HG03439 (cell line): ENCODE results near the gene MUC5AC.

Source experiments
- ATAC-seq: cut with Tn5 transposase; IDR thresholded peaks from one replicate; pipeline ENCODE4 v1.9.1; 2021; ENCODE audit warnings: mild to moderate bottlenecking, moderate library complexity; ENCODE audit not compliant: unreplicated experiment

The MUC5AC gene

DNA sequence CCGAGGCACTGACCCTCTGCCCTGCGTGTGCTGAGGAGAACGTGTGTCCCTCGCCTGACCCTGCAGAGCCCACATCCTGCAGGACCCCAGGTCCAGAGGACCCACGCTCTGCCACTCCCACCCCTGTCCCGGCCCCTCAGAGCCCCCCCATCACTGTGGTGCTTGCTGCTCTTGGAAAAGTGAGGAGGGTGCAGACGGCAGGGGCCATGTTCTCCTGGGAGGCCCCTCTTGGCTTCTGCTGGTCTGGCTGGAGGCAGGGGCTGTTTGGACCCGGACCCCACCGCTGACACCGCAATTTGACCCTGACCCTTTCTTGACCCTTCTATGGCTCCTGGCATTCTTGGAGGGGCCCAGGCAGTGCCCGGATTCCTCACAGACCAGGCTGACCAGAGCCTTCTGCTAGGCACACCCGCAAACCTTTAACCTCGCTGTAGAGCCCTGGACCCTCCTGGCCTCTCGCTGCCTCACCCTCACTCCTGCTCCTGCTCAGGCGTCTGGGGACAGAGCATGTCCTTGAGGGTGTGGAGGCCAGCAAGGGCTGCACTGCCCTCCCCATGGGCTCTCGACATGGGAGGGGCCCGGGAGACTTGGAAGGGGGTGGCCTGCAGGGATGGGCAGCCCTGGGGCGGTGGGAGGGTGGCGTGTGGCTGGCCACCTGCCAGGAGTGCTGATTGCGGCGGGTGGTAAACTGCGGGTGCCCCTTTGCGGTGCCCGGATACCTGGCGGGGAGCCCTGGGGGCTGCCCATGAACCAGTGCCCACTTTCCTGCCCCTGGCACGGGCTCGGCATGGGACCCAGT lies 37.0 kb upstream of the MUC5AC start:
- no peak for ATAC-seq

- no peak for ATAC-seq
Observed at GRCh38 chr11:1121331-1121812, 36.4 kb upstream of the MUC5AC start.

GRCh38 chr11:1121813-1122663 lies 35.7 kb upstream of the MUC5AC start:
- ATAC-seq = no peak

GRCh38 chr11:1122664-1123002 lies 35.1 kb upstream of the MUC5AC start:
- no peak for ATAC-seq

GRCh38 chr11:1123970-1124369 lies 33.8 kb upstream of the MUC5AC start:
- ATAC-seq = no peak

- no peak for ATAC-seq
Observed at GRCh38 chr11:1125803-1126202, 31.9 kb upstream of the MUC5AC start.

GRCh38 chr11:1126491-1126926 lies 31.2 kb upstream of the MUC5AC start:
- no peak for ATAC-seq

DNA sequence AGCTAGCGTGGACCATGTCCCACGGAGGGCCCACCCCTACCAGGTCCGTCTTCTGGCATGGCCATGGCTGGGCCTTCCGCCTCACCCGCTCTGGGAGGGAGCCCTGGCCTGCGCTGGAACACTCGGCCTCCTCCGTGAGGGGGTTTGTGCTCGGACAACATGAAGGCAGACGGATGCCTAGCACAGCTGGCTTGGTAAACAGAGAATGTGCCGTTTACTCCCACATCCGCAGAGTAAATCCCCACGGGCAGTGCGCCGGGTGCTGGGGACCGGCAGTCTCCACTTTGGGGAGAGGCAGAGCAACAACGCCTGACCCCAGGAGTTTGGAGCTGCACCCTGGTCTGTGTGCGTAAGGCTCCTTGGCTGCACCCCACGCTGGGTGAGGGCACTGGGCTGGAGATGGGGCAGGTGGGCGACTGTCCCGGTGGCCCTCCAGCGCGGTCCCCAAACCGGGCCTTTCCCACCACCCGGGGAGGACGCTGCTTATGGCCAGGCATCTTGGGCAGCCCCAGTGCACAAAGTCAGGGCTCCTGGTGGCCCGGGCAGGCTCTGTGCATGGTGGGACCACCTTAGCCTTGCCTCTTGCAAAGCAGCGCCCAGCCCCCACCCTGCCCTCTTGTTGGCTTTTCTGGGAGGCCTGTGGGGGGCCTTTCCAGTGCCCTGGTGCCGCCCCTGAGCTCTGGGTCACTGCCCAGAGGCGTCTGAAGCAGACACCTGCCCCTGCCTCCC lies 30.7 kb upstream of the MUC5AC start:
- no peak for ATAC-seq

- no peak for ATAC-seq
Observed at GRCh38 chr11:1127664-1128162, 30.0 kb upstream of the MUC5AC start.

DNA sequence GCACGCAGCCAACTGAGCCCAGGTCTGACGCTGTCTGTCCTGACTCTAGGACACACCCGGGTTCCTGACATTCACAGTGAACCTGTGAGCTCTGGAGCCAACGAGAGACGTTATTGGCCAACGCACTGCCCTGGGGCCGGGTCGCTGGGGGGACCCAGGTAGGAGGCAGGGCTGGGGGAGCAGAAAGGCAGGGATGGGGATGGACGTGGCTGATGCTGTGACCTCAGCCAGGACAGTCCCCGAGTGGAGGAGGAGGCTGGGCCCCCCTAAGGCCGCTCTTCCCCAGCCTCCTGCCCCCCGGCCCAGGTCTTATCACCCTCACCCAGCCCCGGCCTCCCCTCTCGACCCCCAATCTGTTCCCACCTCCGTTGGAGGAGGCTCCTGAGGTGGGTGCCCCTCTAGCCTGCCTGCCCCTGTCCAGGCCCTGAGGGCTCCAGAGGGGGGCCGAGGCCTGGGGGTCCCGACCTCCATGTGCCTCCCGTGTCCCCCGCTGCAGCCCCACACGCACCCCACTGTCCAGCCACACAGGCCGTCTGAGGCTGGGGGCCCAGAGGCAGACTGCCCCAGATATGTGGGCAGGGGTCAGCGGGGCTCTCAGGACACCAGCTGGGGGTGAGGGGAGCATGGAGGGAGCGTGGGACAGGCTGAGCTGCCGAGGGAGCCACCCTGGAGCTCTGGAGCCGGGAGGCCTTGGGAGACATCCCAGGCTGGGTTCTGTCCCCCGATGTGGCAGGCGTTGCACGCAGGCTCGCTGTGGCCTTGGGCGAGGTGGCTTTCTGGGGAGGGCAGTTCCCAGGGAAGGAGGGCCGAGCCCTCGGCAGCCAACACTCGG lies 29.2 kb upstream of the MUC5AC start:
- no peak for ATAC-seq

- ATAC-seq = no peak
Observed at GRCh38 chr11:1129143-1129610, 28.6 kb upstream of the MUC5AC start.

DNA sequence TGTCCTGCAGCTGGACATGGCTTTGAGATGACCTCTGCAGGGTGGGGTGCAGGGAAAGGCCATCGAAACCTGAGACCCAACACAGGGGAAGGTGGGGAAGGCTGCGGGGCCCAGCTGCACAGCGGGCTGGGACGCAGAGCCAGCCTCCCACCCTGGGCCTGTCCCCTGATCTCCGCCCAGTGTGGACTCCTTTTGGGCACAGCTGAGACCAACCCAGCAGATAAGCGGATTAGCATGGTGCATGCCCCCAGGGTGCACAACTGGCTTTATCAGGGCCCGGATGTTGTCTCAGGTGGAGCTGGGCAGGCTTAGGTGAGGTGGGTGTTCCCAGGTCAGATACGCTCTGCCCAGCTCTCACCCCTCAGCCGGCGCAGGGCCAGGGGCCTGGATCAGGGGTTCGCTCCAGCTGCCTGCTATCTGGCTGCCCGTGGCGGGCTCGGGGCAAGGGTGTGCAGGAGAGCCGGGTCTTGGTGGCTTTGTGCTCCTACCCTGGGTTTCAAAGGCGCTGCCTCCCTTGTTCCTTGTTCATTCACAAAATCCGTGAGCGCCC lies 28.1 kb upstream of the MUC5AC start:
- ATAC-seq = no peak

DNA sequence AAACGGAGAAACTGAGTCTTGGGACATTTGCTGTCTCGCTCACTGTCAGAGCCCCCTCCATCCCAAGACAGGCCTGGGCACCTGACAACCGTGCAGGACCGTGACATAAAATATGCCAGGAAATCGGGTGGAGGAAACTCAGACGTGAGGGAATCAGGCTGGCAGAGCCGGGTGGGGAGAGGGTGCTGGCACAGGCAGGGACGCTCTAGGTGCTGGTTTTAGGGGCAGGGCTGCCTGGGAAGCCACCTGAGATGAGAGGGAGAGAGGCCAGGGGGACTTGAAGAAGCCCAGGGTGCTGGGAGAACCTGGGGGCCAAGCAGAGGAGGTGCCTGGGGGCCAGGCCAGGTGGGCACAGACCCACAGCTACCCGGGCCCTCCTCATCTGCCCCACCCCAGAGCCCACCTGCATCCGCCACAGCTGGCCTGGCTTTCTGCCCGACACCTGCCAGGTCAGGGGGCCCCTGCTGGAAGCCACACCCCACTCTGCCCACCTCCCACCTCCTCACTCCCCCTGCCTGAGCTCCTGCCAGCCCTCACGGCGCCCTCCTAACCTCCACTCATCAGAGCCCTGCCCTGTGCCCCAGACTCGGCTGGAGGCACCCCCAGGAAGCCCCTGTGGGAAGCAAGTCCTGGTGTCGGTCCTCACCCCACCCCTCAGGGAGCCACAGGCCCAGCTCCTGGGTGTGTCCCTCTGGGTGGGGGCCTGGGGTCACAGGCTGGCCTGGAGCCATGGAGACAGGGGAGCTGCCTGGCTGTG lies 27.3 kb upstream of the MUC5AC start:
- no peak for ATAC-seq

- ATAC-seq = no peak
Observed at GRCh38 chr11:1131033-1131911, 26.5 kb upstream of the MUC5AC start.

- no peak for ATAC-seq
Observed at GRCh38 chr11:1134848-1135445, 22.8 kb upstream of the MUC5AC start.

GRCh38 chr11:1138097-1138496 lies 19.7 kb upstream of the MUC5AC start:
- ATAC-seq = no peak

- no peak for ATAC-seq
Observed at GRCh38 chr11:1139441-1140083, 18.2 kb upstream of the MUC5AC start.
